Occipital lobe (tissue), 2 donors: ENCODE measurements around the gene PSKH1. TPM values are rescaled to one million over a fixed set of nuclear protein-coding genes. Genes with fewer than 3 reads are reported as not detected.
A peak's percentile ranks its signal among the peaks of the same experiment; 100 is the strongest.

Source experiments
- DNase-seq: peaks from one replicate; lab custom pipeline; 2025; lab: John Stamatoyannopoulos, UW
- total RNA-seq: library from RNA; depleted of rRNA; stranded (reverse); fragments of >200 nt; gene quantifications from one replicate; pipeline ENCODE4 v1.2.3, GENCODE V29; 2014

The PSKH1 gene
- total RNA-seq, 1 donor from 2014 or later = 5.1 TPM

DNA sequence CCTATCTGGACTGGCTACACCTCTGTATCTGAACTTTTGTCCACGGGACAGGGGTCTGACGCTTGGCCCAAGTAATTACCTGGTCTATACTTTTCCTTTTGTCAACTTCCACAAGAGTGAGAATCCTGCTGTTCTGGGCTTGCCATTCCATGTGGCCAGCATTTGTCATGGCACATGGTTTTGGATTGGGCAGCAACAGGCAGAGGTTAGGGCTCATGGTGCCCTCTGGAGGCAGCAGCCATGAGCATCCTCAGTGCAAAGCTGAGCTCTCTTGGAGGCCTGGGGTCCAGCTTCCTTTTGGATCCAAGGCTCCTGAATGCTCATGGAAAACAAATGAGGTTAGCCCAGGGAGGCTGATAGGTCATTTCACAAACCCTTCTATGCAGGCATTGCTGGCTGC, 27.7 kb upstream of the PSKH1 start:
- DNase-seq = no peak

- no peak for DNase-seq
These were observed 24.8 kb upstream of the PSKH1 start for GRCh38 chr16:67868290-67868689.

- DNase-seq = no peak
These were observed 23.4 kb upstream of the PSKH1 start for GRCh38 chr16:67869653-67870052.

DNA sequence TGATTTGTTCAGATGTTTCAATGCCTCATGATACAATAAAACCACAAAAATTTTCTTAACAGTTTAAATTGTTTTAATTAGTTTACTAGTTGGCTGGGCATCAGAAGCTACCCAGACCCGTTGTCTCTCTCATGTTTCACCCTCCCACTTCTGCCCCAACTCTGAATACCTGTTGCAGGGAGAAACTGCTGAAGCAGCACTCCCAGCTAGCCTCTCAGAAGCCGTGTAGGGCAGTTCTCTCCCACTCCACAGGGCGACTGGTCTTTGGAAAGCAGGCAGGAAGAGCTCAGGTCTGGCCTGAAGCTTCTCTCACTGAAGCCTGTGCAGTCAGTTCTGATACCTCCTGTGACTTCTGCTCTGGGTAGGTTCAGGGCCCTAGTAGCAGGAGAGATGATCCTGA, 21.8 kb upstream of the PSKH1 start:
- DNase-seq = no peak

DNA sequence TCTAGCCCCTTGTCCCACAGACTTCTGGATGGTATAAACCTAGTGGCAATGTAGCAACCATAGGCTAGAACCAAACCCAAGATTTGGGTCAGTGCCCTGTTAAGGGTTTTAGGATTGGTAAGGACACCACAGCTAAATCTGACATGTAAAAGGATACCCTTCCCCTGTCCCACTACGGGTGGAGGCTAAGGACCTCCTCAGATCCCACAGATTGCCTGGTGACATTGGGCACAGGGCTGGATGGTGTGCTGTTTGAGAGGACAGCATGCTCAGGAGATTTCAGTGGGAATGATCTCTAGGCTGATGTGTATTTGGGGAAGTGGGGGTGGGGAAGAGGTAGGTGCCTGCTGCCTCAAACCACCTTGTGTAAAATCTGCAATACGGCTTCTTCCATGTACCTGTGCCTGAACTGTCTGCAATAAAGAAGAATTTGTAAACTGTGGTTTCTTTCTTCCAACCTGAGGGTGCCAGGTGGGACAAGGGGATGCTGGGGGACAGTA, 20.9 kb upstream of the PSKH1 start:
- no peak for DNase-seq

- DNase-seq = peak; percentile 63
These were observed 20.2 kb upstream of the PSKH1 start, which contains the start of gene EDC4 for GRCh38 chr16:67872631-67873434. Gene EDC4, plus strand, starts transcription at chr16:67873052. Its CDS starts 210 bp downstream, at chr16:67873262.

DNA sequence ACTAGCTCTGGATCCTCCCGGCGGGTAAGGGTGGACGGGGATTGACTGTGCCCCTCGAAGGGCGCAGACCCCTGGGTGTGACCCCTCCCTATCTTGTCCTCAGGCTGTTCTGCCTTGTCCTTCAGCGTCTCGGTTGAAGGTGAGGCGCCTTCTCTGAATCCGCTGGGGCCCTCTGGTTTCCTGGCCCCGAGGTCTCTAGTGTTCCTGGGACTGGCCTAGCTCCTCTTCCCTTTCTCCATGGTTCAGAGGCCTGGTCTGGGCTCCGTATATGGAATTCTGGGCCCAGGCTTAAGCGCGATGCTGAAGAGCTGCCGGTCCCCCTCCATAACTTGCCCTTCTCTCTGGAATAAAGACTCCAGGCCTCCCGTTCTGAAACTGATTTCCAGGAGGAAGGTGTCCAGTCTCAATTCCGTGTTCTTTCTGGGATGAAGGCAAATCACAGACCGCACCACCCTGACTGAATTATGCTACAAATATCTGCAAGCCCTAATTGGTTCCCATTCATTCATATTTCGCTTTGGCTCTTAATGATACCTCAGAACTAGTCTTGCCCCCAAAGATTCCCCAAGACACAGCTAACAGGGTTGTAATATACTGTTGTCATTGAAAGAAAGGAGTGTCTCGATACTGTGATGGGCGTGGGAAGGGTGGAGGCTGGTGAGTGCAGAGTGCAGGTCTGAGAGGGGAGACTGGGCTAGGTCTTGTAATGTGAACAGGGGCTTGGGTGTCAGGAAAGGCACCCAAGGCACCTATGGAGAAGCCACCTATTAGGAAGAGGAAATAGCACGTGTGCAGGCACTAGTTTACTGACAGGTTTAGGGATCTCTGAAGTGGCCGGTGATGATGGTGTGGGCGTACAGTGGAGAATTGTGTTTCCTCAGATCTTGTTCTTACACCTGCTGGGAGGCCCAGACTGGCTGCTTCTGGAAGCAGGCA, 19.4 kb upstream of the PSKH1 start:
- DNase-seq = no peak

- DNase-seq = no peak
These were observed 18.7 kb upstream of the PSKH1 start for GRCh38 chr16:67874372-67874771.

- DNase-seq = no peak
These were observed 16.0 kb upstream of the PSKH1 start for GRCh38 chr16:67877064-67877463.

DNA sequence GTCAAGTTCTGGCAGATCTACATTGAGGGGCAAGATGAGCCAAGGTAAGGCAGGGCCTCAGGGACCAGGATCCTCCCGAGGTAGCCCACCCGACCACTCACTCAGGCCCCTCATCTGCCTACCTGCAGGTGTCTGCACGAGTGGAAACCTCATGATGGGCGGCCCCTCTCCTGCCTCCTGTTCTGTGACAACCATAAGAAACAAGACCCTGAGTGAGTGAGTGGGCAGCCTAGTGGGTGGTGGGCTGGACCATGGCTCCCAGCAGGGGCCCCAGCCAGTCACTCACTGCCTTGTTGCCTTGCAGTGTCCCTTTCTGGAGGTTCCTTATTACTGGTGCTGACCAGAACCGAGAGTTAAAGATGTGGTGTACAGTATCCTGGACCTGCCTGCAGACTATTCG, 14.8 kb upstream of the PSKH1 start:
- no peak for DNase-seq

DNA sequence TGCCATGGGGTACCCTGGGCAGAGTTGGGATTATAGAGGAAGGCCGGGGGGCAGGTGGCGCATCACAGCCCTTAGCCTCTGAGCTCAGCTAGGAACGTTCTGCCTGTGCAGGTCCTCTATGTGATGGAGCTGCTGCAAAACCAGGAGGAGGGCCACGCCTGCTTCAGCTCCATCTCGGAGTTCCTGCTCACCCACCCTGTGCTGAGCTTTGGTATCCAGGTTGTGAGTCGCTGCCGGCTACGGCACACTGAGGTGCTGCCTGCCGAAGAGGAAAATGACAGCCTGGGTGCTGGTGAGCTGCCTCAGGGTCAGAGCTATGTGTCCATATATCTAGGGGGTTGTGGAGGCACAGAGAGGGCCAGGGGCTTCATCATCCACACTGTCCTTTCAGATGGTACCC, 14.2 kb upstream of the PSKH1 start:
- DNase-seq = no peak

DNA sequence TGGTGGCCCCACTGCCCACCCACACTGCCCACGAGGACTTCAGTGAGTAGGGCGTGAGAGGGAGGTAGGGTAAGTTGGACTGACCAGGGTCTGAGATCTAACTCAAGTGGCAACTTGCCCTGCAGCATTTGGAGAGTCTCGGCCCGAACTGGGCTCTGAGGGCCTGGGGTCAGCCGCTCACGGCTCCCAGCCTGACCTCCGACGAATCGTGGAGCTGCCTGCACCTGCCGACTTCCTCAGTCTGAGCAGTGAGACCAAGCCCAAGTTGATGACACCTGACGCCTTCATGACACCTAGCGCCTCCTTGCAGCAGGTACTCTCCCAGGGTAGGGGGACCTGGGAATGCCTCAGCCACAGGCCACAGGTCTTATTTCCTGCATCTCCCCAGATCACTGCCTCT, 13.6 kb upstream of the PSKH1 start:
- DNase-seq = no peak

GRCh38 chr16:67879936-67880335, 13.1 kb upstream of the PSKH1 start:
- no peak for DNase-seq

DNA sequence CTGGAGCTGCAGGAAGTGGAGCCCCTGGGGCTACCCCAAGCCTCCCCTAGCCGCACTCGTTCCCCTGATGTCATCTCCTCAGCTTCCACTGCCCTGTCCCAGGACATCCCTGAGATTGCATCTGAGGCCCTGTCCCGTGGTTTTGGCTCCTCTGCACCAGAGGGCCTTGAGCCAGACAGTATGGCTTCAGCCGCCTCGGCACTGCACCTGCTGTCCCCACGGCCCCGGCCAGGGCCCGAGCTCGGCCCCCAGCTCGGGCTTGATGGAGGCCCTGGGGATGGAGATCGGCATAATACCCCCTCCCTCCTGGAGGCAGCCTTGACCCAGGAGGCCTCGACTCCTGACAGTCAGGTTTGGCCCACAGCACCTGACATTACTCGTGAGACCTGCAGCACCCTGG, 12.5 kb upstream of the PSKH1 start:
- no peak for DNase-seq

DNA sequence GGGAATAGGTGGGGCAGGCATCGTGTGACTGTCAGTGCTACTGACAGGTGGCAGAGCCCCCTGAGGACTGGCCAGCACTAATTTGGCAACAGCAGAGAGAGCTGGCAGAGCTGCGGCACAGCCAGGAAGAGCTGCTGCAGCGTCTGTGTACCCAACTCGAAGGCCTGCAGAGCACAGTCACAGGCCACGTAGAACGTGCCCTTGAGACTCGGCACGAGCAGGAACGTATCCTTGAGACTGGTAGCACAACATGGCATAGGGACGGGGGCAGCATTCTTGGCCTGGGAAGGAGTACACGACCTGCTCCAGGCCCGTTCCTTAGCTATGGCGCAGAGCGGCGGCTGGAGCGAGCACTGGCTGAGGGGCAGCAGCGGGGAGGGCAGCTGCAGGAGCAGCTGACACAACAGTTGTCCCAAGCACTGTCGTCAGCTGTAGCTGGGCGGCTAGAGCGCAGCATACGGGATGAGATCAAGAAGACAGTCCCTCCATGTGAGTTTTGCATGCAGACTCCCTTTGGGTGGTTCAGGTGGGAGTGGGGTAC, 11.4 kb upstream of the PSKH1 start:
- no peak for DNase-seq

DNA sequence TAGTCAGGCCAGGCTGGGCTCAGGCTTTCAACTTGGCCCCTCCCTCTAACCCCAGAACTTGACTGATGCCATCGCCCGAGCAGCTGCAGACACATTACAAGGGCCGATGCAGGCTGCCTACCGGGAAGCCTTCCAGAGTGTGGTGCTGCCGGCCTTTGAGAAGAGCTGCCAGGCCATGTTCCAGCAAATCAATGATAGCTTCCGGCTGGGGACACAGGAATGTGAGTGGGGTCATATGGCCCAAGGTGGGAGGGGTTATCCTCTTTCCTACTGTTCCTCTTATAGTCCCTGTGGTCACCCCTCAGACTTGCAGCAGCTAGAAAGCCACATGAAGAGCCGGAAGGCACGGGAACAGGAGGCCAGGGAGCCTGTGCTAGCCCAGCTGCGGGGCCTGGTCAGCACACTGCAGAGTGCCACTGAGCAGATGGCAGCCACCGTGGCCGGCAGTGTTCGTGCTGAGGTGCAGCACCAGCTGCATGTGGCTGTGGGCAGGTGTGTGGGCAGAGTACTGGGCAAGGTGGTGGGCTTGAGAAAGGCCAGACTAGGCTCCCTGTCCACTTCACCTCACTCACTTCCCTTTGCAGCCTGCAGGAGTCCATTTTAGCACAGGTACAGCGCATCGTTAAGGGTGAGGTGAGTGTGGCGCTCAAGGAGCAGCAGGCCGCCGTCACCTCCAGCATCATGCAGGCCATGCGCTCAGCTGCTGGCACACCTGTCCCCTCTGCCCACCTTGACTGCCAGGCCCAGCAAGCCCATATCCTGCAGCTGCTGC, 10.5 kb upstream of the PSKH1 start:
- DNase-seq = peak; percentile 69

DNA sequence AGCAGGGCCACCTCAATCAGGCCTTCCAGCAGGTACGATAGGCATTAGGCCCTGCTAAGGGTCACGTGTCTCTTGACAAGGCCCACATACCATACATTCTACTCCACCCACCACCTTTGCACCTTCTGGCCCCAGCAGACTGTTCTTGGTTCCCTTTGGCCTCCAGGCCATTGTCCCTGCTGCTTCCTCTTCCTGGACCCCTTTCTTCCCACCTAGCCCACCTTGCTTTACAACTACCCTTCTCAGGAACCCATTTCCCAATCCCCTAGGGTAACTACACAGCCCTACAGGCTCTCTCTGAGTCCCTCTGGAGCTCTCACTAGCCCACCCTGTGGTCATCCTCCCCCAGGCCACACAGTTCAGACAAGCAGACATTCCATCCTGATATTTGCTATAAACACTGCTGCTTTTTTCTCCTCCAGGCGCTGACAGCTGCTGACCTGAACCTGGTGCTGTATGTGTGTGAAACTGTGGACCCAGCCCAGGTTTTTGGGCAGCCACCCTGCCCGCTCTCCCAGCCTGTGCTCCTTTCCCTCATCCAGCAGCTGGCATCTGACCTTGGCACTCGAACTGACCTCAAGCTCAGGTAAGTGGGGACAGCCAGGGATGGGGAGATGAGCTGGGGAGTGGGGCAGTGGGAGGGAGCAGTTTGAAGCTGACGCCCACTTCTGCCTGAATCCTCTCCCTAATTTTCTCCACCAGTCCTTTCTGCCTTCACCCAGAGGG, 9.7 kb upstream of the PSKH1 start:
- DNase-seq = no peak

- no peak for DNase-seq
These were observed 9.2 kb upstream of the PSKH1 start for GRCh38 chr16:67883872-67884261.

GRCh38 chr16:67884684-67885083, 8.4 kb upstream of the PSKH1 start, which contains the start of gene NRN1L:
Gene NRN1L, plus strand, starts transcription at chr16:67884885. Its CDS starts 19 bp downstream, at chr16:67884904.
- peak; percentile 90 for DNase-seq

GRCh38 chr16:67885545-67885944, 7.5 kb upstream of the PSKH1 start:
- no peak for DNase-seq
